ENCODE data around the gene CCDC40. TPM values are rescaled to one million over a fixed set of nuclear protein-coding genes. Genes with fewer than 3 reads are reported as not detected.

CCDC40 gene
- total RNA-seq, 1 donor from 2014 or later = not detected

- intact Hi-C loops (cut with micrococcal nuclease) = loop anchor here (2.0 kb wide), 1 partner anchor 163 kb away; no protein-coding TSS in a partner anchor
Measured at GRCh38 chr17:80099291-80100034, 63.0 kb downstream of the CCDC40 start.

- intact Hi-C loops (cut with micrococcal nuclease) = loop anchor here (2.0 kb wide), 1 partner anchor 163 kb away; no protein-coding TSS in a partner anchor
Measured at GRCh38 chr17:80100035-80100323, 63.5 kb downstream of the CCDC40 start.

- intact Hi-C loops (cut with micrococcal nuclease) = loop anchor here (1.0 to 2.0 kb wide), 2 partner anchors 46 to 162 kb away; partner anchors contain the start of gene EIF4A3
Measured at GRCh38 chr17:80101011-80101945, 64.8 kb downstream of the CCDC40 start, which contains the start of gene GAA. GAA (plus strand) TSS chr17:80101581; CDS start chr17:80104587, 3,006 bp downstream.

GRCh38 chr17:80101946-80102663 is 65.7 kb downstream of the CCDC40 start:
- intact Hi-C loops (cut with micrococcal nuclease) = loop anchor here (1.0 to 2.0 kb wide), 2 partner anchors 45 to 161 kb away; partner anchors contain the start of gene EIF4A3

- intact Hi-C loops (cut with micrococcal nuclease) = no loop called here
Measured at GRCh38 chr17:80102664-80103448, 66.4 kb downstream of the CCDC40 start.

- intact Hi-C loops (cut with micrococcal nuclease) = no loop called here
Measured at GRCh38 chr17:80103449-80104085, 67.1 kb downstream of the CCDC40 start.

GRCh38 chr17:80104321-80104955 is 68.0 kb downstream of the CCDC40 start:
- intact Hi-C loops (cut with micrococcal nuclease) = no loop called here

GRCh38 chr17:80104956-80105375 is 68.5 kb downstream of the CCDC40 start:
- intact Hi-C loops (cut with micrococcal nuclease) = no loop called here

GRCh38 chr17:80105762-80106161 is 69.3 kb downstream of the CCDC40 start:
- intact Hi-C loops (cut with micrococcal nuclease) = no loop called here

- intact Hi-C loops (cut with micrococcal nuclease) = no loop called here
Measured at GRCh38 chr17:80106176-80106575, 69.7 kb downstream of the CCDC40 start.

GRCh38 chr17:80106751-80107150 is 70.3 kb downstream of the CCDC40 start:
- intact Hi-C loops (cut with micrococcal nuclease) = no loop called here

- intact Hi-C loops (cut with micrococcal nuclease) = no loop called here
Measured at GRCh38 chr17:80107231-80108021, 71.0 kb downstream of the CCDC40 start.

- intact Hi-C loops (cut with micrococcal nuclease) = no loop called here
Measured at GRCh38 chr17:80108036-80108971, 71.9 kb downstream of the CCDC40 start.

- intact Hi-C loops (cut with micrococcal nuclease) = no loop called here
Measured at GRCh38 chr17:80109066-80109660, 72.7 kb downstream of the CCDC40 start.

- intact Hi-C loops (cut with micrococcal nuclease) = no loop called here
Measured at GRCh38 chr17:80109713-80110446, 73.4 kb downstream of the CCDC40 start.

GRCh38 chr17:80110447-80110812 is 74.0 kb downstream of the CCDC40 start:
- intact Hi-C loops (cut with micrococcal nuclease) = no loop called here

Measured in T-helper 2 cell treated with Interferon-gamma antibody and Interleukin-4, amounts not matched to agents 100 ng/mL and 5 ng/mL, for 36 hours (primary cell).